Loucy (cell line): ENCODE measurements around the gene VARS1.

ENCODE experiments used
- CTCF ChIP-seq: fragments of 200-600 bp; sonication (generic); conservative IDR thresholded peaks from 2 replicates; pipeline ENCODE4 v1.5.1; 2014; ENCODE audit warnings: mild to moderate bottlenecking, antibody characterized with exemption, low read length
- EZH2phosphoT487 ChIP-seq: fragments of 200-600 bp; IDR thresholded peaks from 2 replicates; pipeline ENCODE4 v1.6.1; 2018; ENCODE audit warnings: antibody characterized with exemption, mild to moderate bottlenecking, moderate library complexity, borderline replicate concordance

GRCh38 chr6:31796993-31797385 lies 1.4 kb upstream of the VARS1 start:
- no peak for TF ChIP-seq CTCF
- TF ChIP-seq EZH2phosphoT487, result no peak
